ENCODE results near the gene CCDC6.
A peak's percentile ranks its signal among the peaks of the same experiment; 100 is the strongest.

CCDC6 gene

DNA sequence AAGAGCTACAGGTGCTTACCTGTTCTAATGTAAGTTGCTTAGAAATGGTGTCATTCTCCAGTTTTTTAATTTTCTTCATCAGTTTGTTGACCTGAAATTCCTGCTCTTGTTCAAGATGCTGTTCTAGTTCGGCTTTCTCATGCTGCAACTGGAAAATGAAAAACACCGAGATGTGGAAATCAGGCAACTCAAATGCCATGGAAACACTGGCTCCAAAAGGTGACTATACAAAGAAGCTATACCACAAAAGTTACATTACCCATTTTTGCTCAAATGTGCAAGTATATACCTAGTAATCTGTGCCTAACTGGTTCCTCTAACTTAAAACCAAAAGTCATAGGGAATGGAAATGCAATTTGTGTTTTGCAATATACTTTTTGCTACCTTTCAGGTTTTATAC is 73.8 kb downstream of the CCDC6 start:
- H3K4me1 Mint-ChIP-seq (ENCODE audit: low read depth), result peaks cover 28% of the 10 kb centered on the region
- peaks cover 23% of the 10 kb centered on the region for H3K36me3 Mint-ChIP-seq (ENCODE audit: low read depth)
- H3K4me3 Mint-ChIP-seq, result no peak overlapping the region
- H3K9me3 Mint-ChIP-seq, result no peaks in the 10 kb centered on the region
- no peaks in the 10 kb centered on the region for H3K27me3 Mint-ChIP-seq (ENCODE audit: low read depth)
- H3K27ac Mint-ChIP-seq, result no peak overlapping the region

DNA sequence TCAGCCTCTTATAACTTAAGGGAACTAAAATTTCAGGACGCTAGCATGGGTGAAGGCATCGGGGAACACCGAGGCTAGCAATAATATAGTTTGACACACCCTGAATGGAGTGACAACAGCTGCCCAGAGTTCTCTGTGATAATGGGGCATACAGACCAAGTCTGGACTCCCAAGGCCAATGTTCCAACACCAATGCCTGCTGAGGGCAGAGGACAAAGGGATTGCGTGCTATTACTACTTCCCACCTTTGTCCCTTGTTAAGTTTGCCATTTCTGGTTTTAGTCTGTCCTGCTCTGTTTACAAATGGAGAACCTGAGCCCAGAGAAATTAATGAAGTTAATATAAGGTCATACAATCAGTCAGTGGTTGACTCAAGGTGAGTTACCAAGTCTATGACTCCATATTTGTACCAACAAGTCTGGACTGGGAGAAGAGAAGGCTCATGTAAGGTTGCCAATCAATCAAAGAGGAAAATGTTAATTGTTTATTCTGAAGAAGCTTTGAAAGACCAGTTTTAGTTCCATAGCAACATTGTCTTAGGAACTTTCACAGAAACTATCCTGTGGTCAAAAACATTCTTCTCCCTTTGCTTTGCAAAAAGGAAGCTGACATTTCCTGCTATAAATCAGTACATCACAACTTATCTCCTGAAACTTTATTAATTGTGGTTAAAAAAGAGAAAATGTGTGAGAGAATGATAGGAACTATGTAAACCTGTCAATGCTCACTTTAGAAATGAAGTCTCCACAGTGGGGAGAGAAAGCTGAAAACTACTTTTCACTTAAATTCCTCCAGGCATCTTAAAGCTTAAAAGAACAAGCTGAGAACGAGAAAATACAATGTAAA is 74.5 kb downstream of the CCDC6 start:
- Mint-ChIP-seq H3K4me1 (ENCODE audit: low read depth) (peaks cover 28% of the 10 kb centered on the region), H3K27me3 (ENCODE audit: low read depth) (no peaks in the 10 kb centered on the region), H3K36me3 (ENCODE audit: low read depth) (peaks cover 26% of the 10 kb centered on the region), H3K4me3 (no peak overlapping the region), H3K9me3 (no peaks in the 10 kb centered on the region), H3K27ac (no peak overlapping the region)

DNA sequence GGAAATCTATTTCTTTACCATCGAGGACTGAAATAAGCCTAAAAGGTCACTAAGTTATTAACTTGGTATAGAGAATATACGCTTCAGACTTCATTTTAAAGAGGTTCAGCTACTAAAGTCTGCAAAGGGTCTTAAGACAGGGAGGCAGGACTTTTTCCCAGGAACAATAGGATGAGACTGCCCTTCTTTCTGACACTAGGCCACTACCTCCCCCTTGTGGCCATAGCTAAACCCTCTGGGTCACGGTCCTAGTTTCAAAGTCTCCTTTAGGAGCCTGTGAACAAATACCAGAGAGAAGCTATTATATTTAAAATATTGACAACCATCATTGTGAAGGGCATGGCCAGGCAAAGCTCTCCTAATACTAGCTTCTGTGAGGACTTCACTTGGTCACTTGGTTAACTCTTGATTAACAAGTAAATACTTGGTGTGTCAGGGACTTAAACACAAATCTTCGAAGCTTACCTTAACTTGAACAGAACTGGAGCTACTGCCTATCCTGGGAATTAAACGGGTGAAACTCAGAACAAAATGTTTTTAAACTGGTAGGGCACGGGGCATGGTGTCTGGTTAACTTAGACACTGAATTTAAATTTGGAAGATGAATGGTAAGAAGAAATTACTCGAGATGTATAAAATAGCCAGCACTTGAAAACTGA is 75.6 kb downstream of the CCDC6 start:
- Mint-ChIP-seq H3K4me1 (ENCODE audit: low read depth) (peaks cover 33% of the 10 kb centered on the region), H3K9me3 (no peaks in the 10 kb centered on the region), H3K27ac (no peak overlapping the region), H3K4me3 (no peak overlapping the region), H3K27me3 (ENCODE audit: low read depth) (no peaks in the 10 kb centered on the region), H3K36me3 (ENCODE audit: low read depth) (peaks cover 35% of the 10 kb centered on the region)

DNA sequence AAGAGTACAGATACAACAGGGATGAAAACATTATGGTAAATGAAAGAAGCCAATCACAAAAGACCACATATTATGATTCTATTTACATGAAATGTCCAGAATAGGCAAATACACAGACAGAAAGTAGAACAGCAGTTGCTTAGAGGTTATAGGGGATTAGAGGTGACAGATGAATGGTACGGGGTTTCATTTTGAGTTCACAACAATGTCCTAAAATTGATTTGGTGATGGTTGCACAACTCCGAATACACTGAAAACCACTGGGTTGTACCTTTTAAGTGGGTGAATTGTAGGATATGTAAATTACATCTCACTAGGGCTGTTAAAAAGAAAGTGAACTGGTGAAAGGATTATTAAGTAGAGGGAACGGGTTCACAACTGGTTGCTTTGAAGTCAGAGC is 76.8 kb downstream of the CCDC6 start:
- H3K9me3 Mint-ChIP-seq, result no peaks in the 10 kb centered on the region
- H3K4me3 Mint-ChIP-seq, result no peak overlapping the region
- H3K27me3 Mint-ChIP-seq (ENCODE audit: low read depth), result no peaks in the 10 kb centered on the region
- H3K4me1 Mint-ChIP-seq (ENCODE audit: low read depth), result peaks cover 26% of the 10 kb centered on the region
- no peak overlapping the region for H3K27ac Mint-ChIP-seq
- peaks cover 43% of the 10 kb centered on the region for H3K36me3 Mint-ChIP-seq (ENCODE audit: low read depth)

DNA sequence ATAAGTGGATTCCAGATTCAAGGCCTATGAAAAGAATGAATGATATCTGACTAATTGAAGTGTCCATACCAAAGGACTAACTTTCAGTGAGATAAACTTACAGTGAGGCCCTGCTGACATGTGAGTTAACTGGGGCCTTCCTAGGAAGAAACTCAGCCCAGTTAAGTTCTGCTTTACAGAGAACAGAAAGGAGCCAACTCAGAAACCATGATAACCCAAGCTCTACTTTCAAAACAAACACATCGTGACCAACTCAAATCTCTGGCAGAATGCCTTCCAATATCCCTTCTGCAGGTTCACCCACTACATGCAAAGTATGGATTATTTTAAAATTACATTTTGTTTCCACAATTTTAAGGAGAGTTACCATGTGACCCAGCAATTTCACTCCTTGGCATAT is 77.3 kb downstream of the CCDC6 start:
- Mint-ChIP-seq H3K27me3 (ENCODE audit: low read depth) (no peaks in the 10 kb centered on the region), H3K4me1 (ENCODE audit: low read depth) (peaks cover 27% of the 10 kb centered on the region), H3K4me3 (no peak overlapping the region), H3K9me3 (peaks cover 3% of the 10 kb centered on the region), H3K27ac (no peak overlapping the region), H3K36me3 (ENCODE audit: low read depth) (peaks cover 47% of the 10 kb centered on the region)

DNA sequence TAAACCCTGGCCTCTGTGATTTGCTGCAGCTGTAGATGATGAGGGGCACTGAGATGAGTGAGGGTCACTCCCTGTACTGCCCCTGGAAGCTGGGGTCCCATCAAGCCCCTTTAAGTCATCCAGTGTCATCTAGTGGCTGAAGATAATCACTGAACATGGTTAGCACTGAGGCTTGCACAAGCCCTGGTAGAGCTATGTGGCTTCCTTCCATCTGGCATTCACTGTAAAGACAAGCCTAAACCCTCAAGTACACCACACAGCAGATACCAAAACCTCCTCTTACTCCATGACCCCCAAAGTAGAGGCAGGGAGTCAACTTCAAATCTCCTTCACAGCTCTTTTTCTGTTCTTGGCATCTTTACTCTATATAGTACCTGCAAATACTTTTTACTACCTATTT is 80.4 kb downstream of the CCDC6 start:
- Mint-ChIP-seq H3K4me1 (ENCODE audit: low read depth) (peaks cover 21% of the 10 kb centered on the region), H3K27me3 (ENCODE audit: low read depth) (no peaks in the 10 kb centered on the region), H3K27ac (no peak overlapping the region), H3K9me3 (peaks cover 3% of the 10 kb centered on the region), H3K4me3 (no peak overlapping the region), H3K36me3 (ENCODE audit: low read depth) (peaks cover 37% of the 10 kb centered on the region)

DNA sequence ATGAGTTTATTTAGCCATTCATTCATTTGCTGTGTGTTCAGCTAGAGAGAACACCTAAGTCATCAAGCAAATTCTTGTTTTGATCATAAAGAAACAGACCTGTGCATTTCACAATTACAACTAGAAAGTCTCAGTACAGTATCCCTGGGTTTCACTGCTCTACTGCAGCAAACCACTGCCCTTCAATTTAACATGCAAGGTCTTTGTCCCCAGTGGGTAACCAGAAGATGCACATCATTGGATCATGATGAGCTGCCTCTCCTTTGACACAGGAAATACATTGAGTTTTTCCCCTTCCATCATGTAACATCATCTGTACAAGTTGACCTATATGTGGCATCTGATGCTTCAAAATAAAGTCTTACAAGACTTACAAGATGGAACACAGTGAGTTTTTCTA is 82.6 kb downstream of the CCDC6 start:
- no peak overlapping the region for H3K4me3 Mint-ChIP-seq
- H3K9me3 Mint-ChIP-seq, result peaks cover 3% of the 10 kb centered on the region
- peaks cover 25% of the 10 kb centered on the region for H3K36me3 Mint-ChIP-seq (ENCODE audit: low read depth)
- H3K27ac Mint-ChIP-seq, result no peak overlapping the region
- H3K27me3 Mint-ChIP-seq (ENCODE audit: low read depth), result no peaks in the 10 kb centered on the region
- peaks cover 16% of the 10 kb centered on the region for H3K4me1 Mint-ChIP-seq (ENCODE audit: low read depth)

DNA sequence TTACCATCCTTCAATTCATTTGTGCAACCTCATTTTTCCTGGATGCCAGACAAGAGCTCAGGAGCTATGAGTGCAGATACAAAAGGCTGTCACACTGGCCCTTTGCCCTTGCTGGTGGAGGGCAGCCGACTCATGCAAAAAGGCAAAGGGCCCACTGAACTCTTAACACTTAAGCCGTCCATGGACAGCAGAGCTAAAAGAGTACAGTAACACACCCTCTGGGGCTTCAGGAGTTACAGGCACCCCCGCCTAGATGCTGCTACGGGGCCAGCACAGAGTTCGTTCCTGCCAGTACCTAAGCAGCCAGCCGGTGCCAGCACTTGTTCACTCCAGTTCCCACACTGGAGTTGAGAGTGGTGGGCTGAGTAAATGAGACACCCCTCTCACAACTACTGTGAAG is 83.2 kb downstream of the CCDC6 start:
- Mint-ChIP-seq H3K27me3 (ENCODE audit: low read depth) (no peaks in the 10 kb centered on the region), H3K27ac (no peak overlapping the region), H3K36me3 (ENCODE audit: low read depth) (peaks cover 29% of the 10 kb centered on the region), H3K4me1 (ENCODE audit: low read depth) (peaks cover 16% of the 10 kb centered on the region), H3K4me3 (no peak overlapping the region), H3K9me3 (peaks cover 3% of the 10 kb centered on the region)

DNA sequence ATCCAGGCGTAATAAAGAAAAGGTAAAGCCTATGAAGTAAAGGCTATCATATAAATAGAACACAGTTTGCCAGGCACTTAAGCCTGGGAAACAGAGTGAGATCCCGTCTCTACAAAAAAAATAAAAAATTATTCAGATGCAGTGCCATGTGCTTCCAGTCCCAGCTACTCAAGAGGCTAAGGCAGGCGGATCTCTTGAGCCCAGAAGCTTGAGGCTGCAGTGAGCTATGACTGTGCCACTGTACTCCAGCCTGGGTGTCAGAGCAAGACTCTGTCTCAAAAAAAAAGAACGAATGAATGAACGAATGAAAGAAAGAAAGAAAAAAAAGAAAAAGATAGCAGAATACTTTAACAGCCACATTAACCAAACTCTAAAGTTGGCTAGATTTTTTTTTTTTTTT is 85.9 kb downstream of the CCDC6 start:
- H3K36me3 Mint-ChIP-seq (ENCODE audit: low read depth), result peaks cover 16% of the 10 kb centered on the region
- H3K4me1 Mint-ChIP-seq (ENCODE audit: low read depth), result peaks cover 14% of the 10 kb centered on the region
- peak overlapping the region; percentile 58 for H3K27ac Mint-ChIP-seq

DNA sequence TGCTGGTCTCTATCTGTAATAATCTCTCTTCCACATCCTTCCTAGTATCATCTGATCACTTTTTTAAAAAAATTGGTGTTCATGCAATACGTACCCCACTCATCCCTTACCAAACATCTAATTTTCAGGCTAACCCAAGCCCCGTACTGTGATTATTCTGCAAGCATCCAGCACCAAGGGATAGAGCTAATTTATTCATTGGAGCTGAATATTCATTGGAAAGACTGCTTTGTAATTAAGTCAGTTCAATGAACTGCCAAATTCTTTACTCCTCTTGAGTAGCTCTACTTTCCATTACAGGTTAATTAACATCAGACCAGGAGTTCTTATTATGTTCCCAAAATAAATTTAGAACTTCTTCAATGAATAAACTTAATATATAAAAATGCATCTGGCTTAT is 86.7 kb downstream of the CCDC6 start:
- peaks cover 11% of the 10 kb centered on the region for H3K36me3 Mint-ChIP-seq (ENCODE audit: low read depth)
- peaks cover 3% of the 10 kb centered on the region for H3K9me3 Mint-ChIP-seq
- no peaks in the 10 kb centered on the region for H3K27me3 Mint-ChIP-seq (ENCODE audit: low read depth)
- no peak overlapping the region for H3K27ac Mint-ChIP-seq
- no peak overlapping the region for H3K4me3 Mint-ChIP-seq
- H3K4me1 Mint-ChIP-seq (ENCODE audit: low read depth), result peaks cover 15% of the 10 kb centered on the region

More for the DNA sequence above, 85.9 kb downstream of the CCDC6 start:
- Mint-ChIP-seq H3K27me3 (ENCODE audit: low read depth) (no peaks in the 10 kb centered on the region), H3K4me3 (no peak overlapping the region), H3K9me3 (peaks cover 3% of the 10 kb centered on the region)

DNA sequence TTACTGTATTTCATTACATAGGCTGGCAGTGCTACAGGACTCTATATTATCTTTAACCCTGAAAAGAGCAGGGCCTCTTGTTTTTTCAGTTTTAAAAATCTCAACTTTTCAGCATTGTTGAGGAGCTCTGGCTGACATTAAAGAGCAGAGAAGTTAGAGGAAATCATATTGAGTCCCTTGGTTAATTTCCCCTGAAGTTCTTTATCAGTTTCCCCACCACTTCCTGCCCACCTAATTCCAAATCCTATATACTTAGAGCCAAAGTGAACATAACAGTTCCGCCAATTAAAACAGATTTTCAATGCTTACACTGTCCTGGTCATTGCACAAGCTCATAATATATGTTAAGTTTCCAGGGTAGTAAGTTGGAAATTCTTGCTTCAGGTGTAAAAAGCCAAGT is 87.1 kb downstream of the CCDC6 start:
- no peak overlapping the region for H3K27ac Mint-ChIP-seq
- no peak overlapping the region for H3K4me3 Mint-ChIP-seq
- H3K36me3 Mint-ChIP-seq (ENCODE audit: low read depth), result peaks cover 12% of the 10 kb centered on the region
- peaks cover 15% of the 10 kb centered on the region for H3K4me1 Mint-ChIP-seq (ENCODE audit: low read depth)
- peaks cover under 1% of the 10 kb centered on the region for H3K9me3 Mint-ChIP-seq
- H3K27me3 Mint-ChIP-seq (ENCODE audit: low read depth), result no peaks in the 10 kb centered on the region

DNA sequence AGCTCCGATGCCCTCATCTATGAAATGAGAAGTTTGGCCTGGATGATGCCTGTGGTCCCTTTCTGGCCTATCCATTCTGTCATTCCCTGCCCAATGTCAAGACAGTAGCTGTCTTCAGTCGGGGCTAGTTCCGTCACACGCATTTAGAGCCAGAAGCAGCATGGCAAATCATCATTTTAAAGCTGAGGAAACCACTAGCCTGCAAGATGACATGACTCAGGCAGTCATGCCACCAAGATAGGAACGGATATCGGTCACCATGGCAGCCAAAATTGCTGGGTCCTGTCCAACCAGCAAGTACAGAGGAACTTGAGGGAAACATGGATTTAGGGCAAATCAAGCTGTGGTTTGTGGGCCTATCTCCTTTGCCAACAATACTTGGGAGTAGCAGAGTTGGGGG is 88.6 kb downstream of the CCDC6 start:
- H3K27me3 Mint-ChIP-seq (ENCODE audit: low read depth), result no peaks in the 10 kb centered on the region
- peaks cover 15% of the 10 kb centered on the region for H3K4me1 Mint-ChIP-seq (ENCODE audit: low read depth)
- H3K9me3 Mint-ChIP-seq, result no peaks in the 10 kb centered on the region
- no peak overlapping the region for H3K4me3 Mint-ChIP-seq
- no peak overlapping the region for H3K27ac Mint-ChIP-seq
- peaks cover 19% of the 10 kb centered on the region for H3K36me3 Mint-ChIP-seq (ENCODE audit: low read depth)

DNA sequence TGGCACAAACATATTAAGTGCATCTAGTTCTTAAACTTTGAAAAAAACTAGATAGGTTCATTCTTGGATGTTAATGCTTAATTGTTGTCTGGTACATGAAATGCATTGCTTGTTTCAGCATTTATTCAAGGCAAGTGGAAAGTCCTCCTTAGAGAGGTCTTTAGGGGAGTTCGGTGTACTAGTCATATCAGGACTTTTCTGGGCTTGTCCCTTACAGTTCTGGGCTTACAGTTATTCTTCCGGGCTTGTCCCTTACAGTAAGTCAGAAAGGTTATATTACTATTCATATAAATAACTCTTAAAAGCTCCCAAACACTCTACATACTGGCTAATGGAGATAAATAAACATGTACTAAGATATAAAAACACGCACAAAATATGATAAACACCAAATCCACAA is 91.5 kb downstream of the CCDC6 start:
- no peaks in the 10 kb centered on the region for H3K9me3 Mint-ChIP-seq
- no peak overlapping the region for H3K4me3 Mint-ChIP-seq
- H3K36me3 Mint-ChIP-seq (ENCODE audit: low read depth), result peaks cover 31% of the 10 kb centered on the region
- H3K27ac Mint-ChIP-seq, result no peak overlapping the region
- H3K27me3 Mint-ChIP-seq (ENCODE audit: low read depth), result no peaks in the 10 kb centered on the region
- H3K4me1 Mint-ChIP-seq (ENCODE audit: low read depth), result peaks cover 13% of the 10 kb centered on the region

DNA sequence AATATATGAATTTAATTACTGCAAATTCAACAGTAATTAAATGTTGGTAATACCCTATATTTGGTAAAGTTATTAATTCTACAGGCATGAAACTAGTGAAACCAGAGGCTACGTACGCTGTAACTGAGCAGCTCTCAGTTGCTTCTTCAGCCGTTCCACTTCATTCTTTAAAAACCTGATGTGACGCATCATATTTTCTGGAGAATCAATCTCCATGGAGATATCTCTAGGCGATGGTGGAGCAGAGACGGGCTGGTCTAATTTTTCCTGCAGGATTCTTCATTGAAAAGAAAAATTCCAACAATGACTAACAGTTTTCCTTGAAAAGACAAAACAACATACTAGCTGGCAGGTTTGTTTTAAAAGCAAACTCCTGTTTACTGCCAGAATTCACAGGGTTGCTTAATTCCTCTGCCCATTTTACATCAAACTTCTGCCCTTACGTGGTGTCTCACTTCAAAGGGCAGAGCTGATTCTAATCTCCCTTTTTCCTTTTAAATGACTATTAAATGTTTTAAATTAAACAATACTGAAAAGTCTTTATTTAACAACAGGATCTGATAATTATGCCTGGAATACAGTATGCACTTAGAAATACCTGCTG is 93.7 kb downstream of the CCDC6 start:
- Mint-ChIP-seq H3K27me3 (ENCODE audit: low read depth) (no peaks in the 10 kb centered on the region), H3K36me3 (ENCODE audit: low read depth) (peaks cover 35% of the 10 kb centered on the region), H3K9me3 (no peaks in the 10 kb centered on the region), H3K27ac (no peak overlapping the region), H3K4me1 (ENCODE audit: low read depth) (peaks cover 13% of the 10 kb centered on the region), H3K4me3 (no peak overlapping the region)

DNA sequence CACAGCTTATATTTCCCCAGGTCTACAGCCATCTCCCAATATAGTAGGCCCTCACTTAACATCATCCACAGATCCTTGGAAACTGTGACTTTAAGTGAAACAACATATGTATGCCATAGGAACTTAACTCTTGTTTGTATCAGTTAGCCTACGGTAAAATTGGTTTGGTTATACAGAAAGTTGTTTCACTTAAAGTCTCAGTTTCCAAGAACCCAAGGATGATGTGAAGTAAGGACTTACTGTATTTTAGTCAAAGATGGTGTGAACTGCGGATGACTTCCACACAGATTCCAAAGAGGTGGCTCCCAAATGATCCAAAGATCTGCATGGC is 96.7 kb downstream of the CCDC6 start:
- no peak overlapping the region for H3K27ac Mint-ChIP-seq
- no peaks in the 10 kb centered on the region for H3K27me3 Mint-ChIP-seq (ENCODE audit: low read depth)
- H3K9me3 Mint-ChIP-seq, result no peaks in the 10 kb centered on the region
- H3K36me3 Mint-ChIP-seq (ENCODE audit: low read depth), result peaks cover 45% of the 10 kb centered on the region
- H3K4me3 Mint-ChIP-seq, result no peak overlapping the region
- peaks cover 6% of the 10 kb centered on the region for H3K4me1 Mint-ChIP-seq (ENCODE audit: low read depth)

All from T-helper 1 cell treated with Interleukin-12 subunit alpha and Interleukin-12 subunit beta and Interleukin-4 antibody, amounts not matched to agents 30 μg/mL and 1 μg/mL, for 36 hours (primary cell).